ENCODE results near the gene WSCD1. TPM values are rescaled to one million over a fixed set of nuclear protein-coding genes. Genes with fewer than 3 reads are reported as not detected.

Gene WSCD1
- total RNA-seq, 6 donors from 2014 or later: 1.0 to 17.5 (median 3.8) TPM

DNA sequence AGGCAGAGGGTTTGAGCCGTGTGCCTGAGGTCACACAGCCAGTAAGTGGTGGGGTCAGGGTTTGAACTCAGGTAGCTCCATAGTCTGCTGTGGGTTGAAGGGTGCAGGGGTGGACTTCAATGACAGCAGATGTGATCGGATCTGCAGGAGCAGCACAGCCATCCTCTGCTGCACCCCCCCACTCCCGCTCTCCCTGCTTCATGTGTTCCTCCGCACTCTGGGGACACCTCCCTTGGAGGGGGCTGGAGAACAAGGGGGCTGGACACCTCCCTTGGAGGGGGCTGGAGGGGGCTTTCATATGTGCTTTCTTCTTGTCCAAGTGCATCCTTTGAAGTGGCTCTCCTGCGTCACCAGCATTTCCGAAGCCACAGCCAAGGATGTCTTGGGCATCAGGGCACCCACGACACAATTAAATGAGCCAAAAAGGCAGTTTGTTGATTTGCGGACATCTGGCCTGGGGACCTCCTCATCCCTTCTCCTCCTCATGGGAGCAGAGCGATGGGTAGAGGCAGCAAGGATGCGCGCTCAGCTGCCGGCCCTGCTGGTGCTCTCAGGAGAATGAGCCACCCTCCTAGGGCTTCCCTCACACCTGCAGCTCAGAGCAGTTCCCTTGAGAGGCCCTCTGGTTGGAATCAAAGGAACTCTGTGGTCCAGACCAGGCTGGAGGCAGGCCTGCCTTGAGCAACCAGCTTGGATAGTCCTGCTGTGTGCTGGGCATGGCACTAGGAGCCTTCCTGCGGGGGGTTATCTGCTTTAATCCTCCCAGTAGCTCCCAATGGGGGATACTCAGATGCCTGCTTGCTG is 26.2 kb downstream of the WSCD1 start:
- no peaks in the 10 kb centered on the region for H3K27me3 ChIP-seq
- H3K4me1 ChIP-seq: peaks cover 0 to 3% (median 0%) of the 10 kb centered on the region in 4 donors
- ATAC-seq (ENCODE audit: low FRiP score in 2 of 2) (no peak), DNase-seq (no peak)
- TF ChIP-seq POLR2AphosphoS5 (IDR thresholded peaks at IDR 0.05) (no peak), POLR2A (IDR thresholded peaks at IDR 0.05) (no peak), EP300 (IDR thresholded peaks at IDR 0.05) (no peak)
- TF ChIP-seq, protein P1, sequence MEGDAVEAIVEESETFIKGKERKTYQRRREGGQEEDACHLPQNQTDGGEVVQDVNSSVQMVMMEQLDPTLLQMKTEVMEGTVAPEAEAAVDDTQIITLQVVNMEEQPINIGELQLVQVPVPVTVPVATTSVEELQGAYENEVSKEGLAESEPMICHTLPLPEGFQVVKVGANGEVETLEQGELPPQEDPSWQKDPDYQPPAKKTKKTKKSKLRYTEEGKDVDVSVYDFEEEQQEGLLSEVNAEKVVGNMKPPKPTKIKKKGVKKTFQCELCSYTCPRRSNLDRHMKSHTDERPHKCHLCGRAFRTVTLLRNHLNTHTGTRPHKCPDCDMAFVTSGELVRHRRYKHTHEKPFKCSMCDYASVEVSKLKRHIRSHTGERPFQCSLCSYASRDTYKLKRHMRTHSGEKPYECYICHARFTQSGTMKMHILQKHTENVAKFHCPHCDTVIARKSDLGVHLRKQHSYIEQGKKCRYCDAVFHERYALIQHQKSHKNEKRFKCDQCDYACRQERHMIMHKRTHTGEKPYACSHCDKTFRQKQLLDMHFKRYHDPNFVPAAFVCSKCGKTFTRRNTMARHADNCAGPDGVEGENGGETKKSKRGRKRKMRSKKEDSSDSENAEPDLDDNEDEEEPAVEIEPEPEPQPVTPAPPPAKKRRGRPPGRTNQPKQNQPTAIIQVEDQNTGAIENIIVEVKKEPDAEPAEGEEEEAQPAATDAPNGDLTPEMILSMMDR (IDR thresholded peaks at IDR 0.05): no peak
- no peaks in the 10 kb centered on the region for H3K36me3 ChIP-seq
- H3K27ac ChIP-seq: peak overlapping the region in 1 of 4 donors; percentile 60
- no peaks in the 10 kb centered on the region for H3K9me3 ChIP-seq
- 92 to 94% methylated on average over 7 to 13 of the region's 13 CpGs for WGBS, 2 donors
- H3K4me3 ChIP-seq: no peak overlapping the region

DNA sequence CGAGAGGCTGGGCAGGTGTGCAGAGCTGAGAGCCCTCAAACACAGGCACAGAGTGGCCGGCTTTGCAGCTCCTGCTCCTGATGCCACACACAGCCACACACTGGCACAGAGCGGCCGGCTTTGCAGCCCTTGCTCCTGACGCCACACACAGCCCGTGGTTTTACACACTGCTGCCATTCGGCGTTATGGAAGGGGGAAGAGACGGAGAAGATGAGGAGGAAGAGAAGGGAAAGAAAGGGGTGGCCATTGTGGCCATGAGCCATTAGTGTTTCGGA is 26.8 kb downstream of the WSCD1 start:
- H3K27me3 ChIP-seq: no peaks in the 10 kb centered on the region
- H3K36me3 ChIP-seq: no peaks in the 10 kb centered on the region
- H3K27ac ChIP-seq: peak overlapping the region in 1 of 4 donors; percentile 60
- no peaks in the 10 kb centered on the region for H3K9me3 ChIP-seq
- ATAC-seq (ENCODE audit: low FRiP score in 2 of 2) (no peak), DNase-seq (peak in 1 of 2 donors; percentile 62)
- H3K4me3 ChIP-seq: no peak overlapping the region
- WGBS, 2 donors: 89 to 94% methylated on average over 9 to 10 of the region's 10 CpGs
- peaks cover 0 to 3% (median 0%) of the 10 kb centered on the region in 4 donors for H3K4me1 ChIP-seq
- TF ChIP-seq, protein P1 (IDR thresholded peaks at IDR 0.05): no peak
- no peak for TF ChIP-seq EP300 (IDR thresholded peaks at IDR 0.05)
- no peak for TF ChIP-seq POLR2A (IDR thresholded peaks at IDR 0.05)
- no peak for TF ChIP-seq POLR2AphosphoS5 (IDR thresholded peaks at IDR 0.05)

DNA sequence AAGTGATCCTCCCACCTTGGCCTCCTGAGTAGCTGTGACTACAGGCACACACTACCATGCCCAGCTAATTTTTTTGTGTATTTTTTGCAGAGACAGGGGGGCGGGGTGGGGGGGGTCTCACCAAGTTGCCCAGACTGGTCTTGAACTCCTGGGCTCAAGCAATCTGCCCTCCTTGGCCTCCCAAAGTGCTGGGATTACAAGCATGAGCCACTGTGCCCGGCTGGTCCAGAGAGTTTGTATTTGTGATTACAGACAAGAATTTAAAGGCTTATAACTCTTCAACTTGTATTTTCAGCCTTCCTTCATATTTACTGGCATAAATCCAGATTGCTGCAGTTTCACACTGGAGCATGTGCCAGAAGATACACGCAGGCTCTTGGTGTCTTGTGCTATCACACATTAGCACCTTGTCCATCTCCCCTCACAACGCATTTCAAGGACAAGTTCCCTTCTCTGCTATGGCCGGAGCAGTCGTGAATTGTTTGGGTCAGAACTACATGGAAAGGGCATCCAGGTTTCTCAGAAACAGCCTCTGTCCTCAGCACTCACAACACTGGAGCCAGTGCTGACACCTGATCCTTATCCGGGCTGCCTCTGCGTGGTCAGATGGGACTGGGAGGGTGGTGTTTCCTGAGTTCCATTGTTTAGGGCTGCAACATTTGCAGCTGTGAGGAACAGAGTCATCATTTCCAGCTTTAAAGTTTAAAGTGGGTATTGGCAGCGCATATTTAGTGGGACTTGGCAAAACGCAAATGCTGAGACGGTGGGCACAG is 28.1 kb downstream of the WSCD1 start:
- H3K36me3 ChIP-seq: no peaks in the 10 kb centered on the region
- no peak overlapping the region for H3K4me3 ChIP-seq
- ATAC-seq (ENCODE audit: low FRiP score in 2 of 2) (no peak), DNase-seq (no peak)
- TF ChIP-seq EP300 (IDR thresholded peaks at IDR 0.05) (peak in 1 of 4 donors; percentile 56), POLR2AphosphoS5 (IDR thresholded peaks at IDR 0.05) (peak in 1 of 2 donors; percentile 59), POLR2A (IDR thresholded peaks at IDR 0.05) (no peak)
- TF ChIP-seq, protein P1 (IDR thresholded peaks at IDR 0.05): no peak
- no peaks in the 10 kb centered on the region for H3K9me3 ChIP-seq
- 35 to 55% methylated on average over 11 of the region's 11 CpGs for WGBS, 2 donors
- H3K4me1 ChIP-seq: peaks cover 0 to 3% (median 0%) of the 10 kb centered on the region in 4 donors
- H3K27ac ChIP-seq: peak overlapping the region in 2 of 4 donors; percentile 46 to 60
- no peaks in the 10 kb centered on the region for H3K27me3 ChIP-seq

DNA sequence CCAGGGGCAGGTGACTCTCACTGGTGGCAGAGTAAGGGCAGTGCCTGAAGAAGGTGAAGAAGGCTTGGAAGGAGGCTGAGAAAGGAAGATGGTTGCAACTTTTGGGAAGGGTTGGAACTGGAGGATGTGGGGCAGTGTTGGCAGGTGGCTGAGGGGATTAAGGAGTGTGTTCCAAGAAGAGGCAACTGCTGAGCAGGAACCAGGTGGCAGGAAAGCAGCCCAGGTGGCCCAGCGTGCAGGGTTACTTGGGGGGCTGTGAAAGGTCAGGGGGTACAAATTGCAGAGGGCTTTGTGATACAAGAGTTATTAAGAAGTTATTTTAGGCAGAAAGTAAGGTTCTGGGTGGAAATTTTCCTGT is 28.6 kb downstream of the WSCD1 start:
- 54 to 56% methylated on average over 1 of the region's 1 CpG for WGBS, 2 donors
- DNase-seq: no peak
- H3K27ac ChIP-seq: peak overlapping the region in 2 of 4 donors; percentile 32 to 50

DNA sequence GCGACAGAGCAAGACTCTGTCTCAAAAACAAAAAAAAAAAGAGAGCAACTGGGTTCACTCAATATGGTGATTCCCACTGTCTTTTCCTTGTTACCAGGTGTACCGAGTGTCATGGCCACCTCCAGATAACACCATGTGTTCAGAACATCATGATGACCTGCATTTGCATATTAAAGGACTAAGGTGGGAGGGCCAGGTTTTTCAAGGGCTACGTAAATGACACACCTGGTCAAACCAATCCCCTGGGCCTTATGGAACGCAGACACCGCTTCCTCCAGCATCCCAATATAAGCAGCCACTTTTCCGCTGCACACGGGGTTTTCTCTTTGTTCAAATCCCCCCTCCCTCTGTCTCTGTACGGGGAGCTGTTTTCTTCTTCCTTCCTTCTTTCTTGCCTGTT is 29.3 kb downstream of the WSCD1 start:
- TF ChIP-seq POLR2A (IDR thresholded peaks at IDR 0.05) (no peak), POLR2AphosphoS5 (IDR thresholded peaks at IDR 0.05) (no peak), EP300 (IDR thresholded peaks at IDR 0.05) (no peak)
- TF ChIP-seq, protein P1 (IDR thresholded peaks at IDR 0.05): no peak
- Histone ChIP-seq H3K27me3 (no peaks in the 10 kb centered on the region), H3K27ac (no peak overlapping the region), H3K36me3 (no peaks in the 10 kb centered on the region), H3K9me3 (no peaks in the 10 kb centered on the region), H3K4me3 (no peak overlapping the region), H3K4me1 (peaks cover 0 to 3% (median 0%) of the 10 kb centered on the region in 4 donors)
- ATAC-seq (ENCODE audit: low FRiP score in 2 of 2) (no peak), DNase-seq (no peak)
- WGBS, 2 donors: 87 to 89% methylated on average over 8 of the region's 8 CpGs

More for the DNA sequence above, 28.6 kb downstream of the WSCD1 start:
- H3K4me1 ChIP-seq: peaks cover 0 to 3% (median 0%) of the 10 kb centered on the region in 4 donors
- no peak overlapping the region for H3K4me3 ChIP-seq
- no peak for ATAC-seq (ENCODE audit: low FRiP score in 2 of 2)
- no peaks in the 10 kb centered on the region for H3K27me3 ChIP-seq
- TF ChIP-seq POLR2AphosphoS5 (IDR thresholded peaks at IDR 0.05): peak in 1 of 2 donors; percentile 1
- no peak for TF ChIP-seq EP300 (IDR thresholded peaks at IDR 0.05)
- H3K9me3 ChIP-seq: no peaks in the 10 kb centered on the region
- no peaks in the 10 kb centered on the region for H3K36me3 ChIP-seq

Measured in upper lobe of left lung (tissue), 6 donors.